Peyer's patch (tissue), 4 donors: ENCODE data around the gene RUNDC3A. TPM values are rescaled to one million over a fixed set of nuclear protein-coding genes. Genes with fewer than 3 reads are reported as not detected.

ENCODE experiments used
- DNase-seq, 3 donors: peaks; one replicate each; pipeline ENCODE4 v3.0.0-alpha.2; 2017 to 2019
- H3K27ac ChIP-seq, 4 donors: fragments of 200-600 bp; sonication (generic); one replicate each; pipeline ENCODE4 v1.5.1; 2016 to 2019
- H3K27me3 ChIP-seq, 2 donors: fragments of 200-600 bp; sonication (generic); one replicate each; pipeline ENCODE4 v1.5.1; 2019
- H3K36me3 ChIP-seq, 3 donors: fragments of 200-600 bp; sonication (generic); one replicate each; pipeline ENCODE4 v1.5.1; 2016 to 2019
- H3K4me1 ChIP-seq, 4 donors: fragments of 200-600 bp; sonication (generic); one replicate each; pipeline ENCODE4 v1.5.1; 2016 to 2019
- H3K4me3 ChIP-seq, 4 donors: fragments of 200-600 bp; sonication (generic); 1 replicate in 3 of 4; 2 replicates in 1 of 4; pipeline ENCODE4 v1.5.1; 2016 to 2019; ENCODE audit warnings: mild to moderate bottlenecking in 1 of 4
- H3K9me3 ChIP-seq, 4 donors: fragments of 200-600 bp; sonication (generic); one replicate each; pipeline ENCODE4 v1.5.1; 2016 to 2019; ENCODE audit warnings: mild to moderate bottlenecking in 1 of 4
- CTCF ChIP-seq, 6 experiments: fragments of 450-650 bp in 4 of 6; fragments of 200-600 bp in 2 of 6; sonication (generic) in 1 of 6; IDR thresholded peaks; one replicate each; pipeline ENCODE4 v1.5.1; 2017 to 2019; ENCODE audit warnings: antibody characterized with exemption in 6 of 6, mild to moderate bottlenecking in 3 of 6, moderate library complexity in 1 of 6
- POLR2A ChIP-seq, 2 donors: fragments of 450-650 bp; IDR thresholded peaks; one replicate each; pipeline ENCODE4 v1.5.1; 2017; ENCODE audit warnings: antibody characterized with exemption in 2 of 2, mild to moderate bottlenecking in 2 of 2, moderate library complexity in 2 of 2
- total RNA-seq, 4 donors: library from RNA; depleted of rRNA; stranded (reverse); fragments of >200 nt; gene quantifications; one replicate each; pipeline ENCODE4 v1.1.0, GENCODE V29; 2016

RUNDC3A gene
- total RNA-seq, 4 donors from 2014 or later, result 0.88 to 14.9 (median 3.8) TPM

DNA sequence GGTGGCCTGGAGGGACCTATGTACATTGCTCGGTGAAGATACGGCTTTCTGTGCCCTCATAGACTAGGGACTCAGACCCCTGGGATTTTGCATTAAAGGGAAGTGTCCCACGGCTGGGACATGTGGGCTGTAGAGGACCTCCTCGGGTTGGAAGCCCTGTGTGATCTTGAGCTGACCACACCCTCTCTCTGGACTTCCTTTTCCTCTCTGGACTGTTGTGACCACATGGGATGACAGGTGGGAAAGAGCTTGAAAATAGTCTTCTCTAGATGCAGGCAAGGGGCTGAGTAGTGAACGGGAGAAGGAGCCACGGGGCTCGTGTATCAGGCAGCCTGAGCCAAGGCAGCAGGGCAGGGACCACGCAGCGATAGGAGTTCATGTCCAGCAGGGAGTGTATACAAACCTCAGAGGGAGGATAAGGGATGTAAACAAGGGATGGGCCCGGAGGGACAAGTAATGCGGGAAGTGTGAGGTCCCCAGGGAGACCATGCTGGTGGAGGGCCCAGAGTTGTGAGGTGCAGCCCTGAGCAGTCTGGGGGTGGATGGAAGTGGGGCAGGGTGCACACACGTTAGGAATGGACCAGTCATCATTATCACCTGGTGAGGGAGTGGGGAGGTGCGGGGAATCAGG, 36.0 kb upstream of the RUNDC3A start:
- TF ChIP-seq POLR2A (IDR thresholded peaks at IDR 0.05), result no peak
- TF ChIP-seq CTCF (IDR thresholded peaks at IDR 0.05), result no peak
- no peaks in the 10 kb centered on the region for H3K9me3 ChIP-seq
- no peaks in the 10 kb centered on the region for H3K4me1 ChIP-seq
- H3K36me3 ChIP-seq, result no peaks in the 10 kb centered on the region
- H3K4me3 ChIP-seq, result no peak overlapping the region
- H3K27me3 ChIP-seq, result no peaks in the 10 kb centered on the region
- no peak overlapping the region for H3K27ac ChIP-seq
- DNase-seq, result no peak

DNA sequence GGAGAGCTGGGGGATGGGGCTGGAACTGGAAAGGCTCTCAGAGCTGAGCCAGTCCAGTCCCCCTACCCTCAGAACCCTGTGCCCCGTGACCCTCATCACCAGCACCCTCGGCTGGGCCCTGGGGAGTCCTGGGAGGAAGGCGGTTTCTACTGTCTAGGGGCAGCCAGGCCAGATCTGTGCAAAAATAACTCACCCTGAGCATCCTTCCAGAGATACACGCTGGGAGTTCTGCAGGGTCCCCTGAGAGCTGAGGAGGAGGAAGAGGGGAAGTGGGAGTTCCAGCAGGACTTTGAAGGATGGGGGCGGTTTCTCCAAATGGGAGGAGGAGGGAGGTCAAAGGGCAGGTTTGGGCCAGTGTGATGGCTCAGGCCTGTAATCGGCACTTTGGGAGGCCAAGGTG, 35.4 kb upstream of the RUNDC3A start:
- Histone ChIP-seq H3K4me1 (no peaks in the 10 kb centered on the region), H3K4me3 (no peak overlapping the region), H3K27me3 (no peaks in the 10 kb centered on the region), H3K9me3 (no peaks in the 10 kb centered on the region), H3K27ac (no peak overlapping the region), H3K36me3 (no peaks in the 10 kb centered on the region)
- TF ChIP-seq POLR2A (IDR thresholded peaks at IDR 0.05) (no peak), CTCF (IDR thresholded peaks at IDR 0.05) (no peak)
- no peak for DNase-seq

DNA sequence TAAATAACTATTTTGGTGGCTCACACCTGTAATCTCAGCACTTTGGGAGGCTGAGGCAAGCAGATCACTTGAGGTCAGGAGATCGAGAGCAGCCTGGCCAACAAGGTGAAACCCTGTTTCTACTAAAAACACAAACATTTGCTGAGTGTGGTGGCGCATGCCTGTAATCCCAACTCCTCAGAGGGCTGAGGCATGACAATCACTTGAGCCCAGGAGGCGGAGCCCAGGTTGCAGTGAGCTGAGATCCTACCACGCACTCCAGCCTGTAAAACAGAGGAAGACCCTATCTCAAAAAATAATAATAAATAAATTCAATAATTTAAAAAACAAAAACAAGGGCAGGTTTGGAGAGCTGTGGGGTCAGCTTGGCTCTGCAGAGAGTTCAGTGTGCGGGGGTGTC, 34.8 kb upstream of the RUNDC3A start:
- no peak for DNase-seq
- Histone ChIP-seq H3K27ac (no peak overlapping the region), H3K9me3 (no peaks in the 10 kb centered on the region), H3K27me3 (no peaks in the 10 kb centered on the region), H3K4me1 (no peaks in the 10 kb centered on the region), H3K4me3 (no peak overlapping the region), H3K36me3 (no peaks in the 10 kb centered on the region)
- TF ChIP-seq POLR2A (IDR thresholded peaks at IDR 0.05) (no peak), CTCF (IDR thresholded peaks at IDR 0.05) (no peak)

DNA sequence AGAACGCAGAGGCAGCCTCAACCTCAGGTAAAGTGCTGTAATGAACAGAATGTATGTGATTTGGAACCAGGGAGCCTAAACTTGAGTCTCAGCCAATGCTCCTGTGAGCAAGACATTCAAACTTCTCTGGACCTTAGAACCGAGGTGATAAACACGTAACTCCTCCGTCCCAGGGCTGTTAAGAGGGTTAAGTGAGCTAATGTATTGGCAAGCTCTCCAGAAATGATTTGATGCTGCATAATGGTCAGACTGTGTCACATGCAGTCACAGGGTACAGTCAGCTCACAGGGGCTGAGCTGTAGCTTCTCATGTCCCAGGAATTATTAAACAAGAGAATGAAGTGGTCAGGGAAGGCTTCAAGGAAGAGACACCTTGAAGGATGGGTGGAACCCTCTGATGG, 30.4 kb upstream of the RUNDC3A start:
- DNase-seq, result no peak
- no peak for TF ChIP-seq POLR2A (IDR thresholded peaks at IDR 0.05)
- TF ChIP-seq CTCF (IDR thresholded peaks at IDR 0.05), result no peak
- no peak overlapping the region for H3K27ac ChIP-seq

DNA sequence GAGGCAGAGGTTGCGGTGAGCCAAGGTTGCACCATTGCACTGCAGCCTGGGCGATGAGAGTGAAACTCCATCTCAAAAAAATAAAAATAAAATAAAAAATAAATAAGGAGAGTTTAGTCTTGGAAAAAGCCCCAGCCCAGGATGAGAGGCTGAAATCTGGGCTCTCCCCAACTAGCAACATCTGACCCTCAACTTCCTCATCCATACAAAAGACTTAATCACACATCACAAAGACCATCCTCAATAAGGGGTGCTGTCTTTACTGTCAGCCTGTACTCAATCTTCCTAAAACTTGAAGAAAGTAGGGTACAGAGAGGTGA, 29.1 kb upstream of the RUNDC3A start:
- no peak overlapping the region for H3K4me3 ChIP-seq
- TF ChIP-seq POLR2A (IDR thresholded peaks at IDR 0.05), result no peak
- TF ChIP-seq CTCF (IDR thresholded peaks at IDR 0.05), result no peak
- peak overlapping the region in 3 of 4 donors; percentile 39 to 77 (median 75) for H3K27ac ChIP-seq
- no peaks in the 10 kb centered on the region for H3K27me3 ChIP-seq
- H3K9me3 ChIP-seq, result no peaks in the 10 kb centered on the region
- H3K36me3 ChIP-seq, result no peaks in the 10 kb centered on the region
- DNase-seq, result no peak
- H3K4me1 ChIP-seq, result peaks cover 0 to 16% (median 2%) of the 10 kb centered on the region in 4 donors

More for the DNA sequence above, 30.4 kb upstream of the RUNDC3A start:
- H3K4me3 ChIP-seq, result no peak overlapping the region
- peaks cover 0 to 16% (median 2%) of the 10 kb centered on the region in 4 donors for H3K4me1 ChIP-seq
- no peaks in the 10 kb centered on the region for H3K27me3 ChIP-seq
- no peaks in the 10 kb centered on the region for H3K9me3 ChIP-seq
- H3K36me3 ChIP-seq, result no peaks in the 10 kb centered on the region
